HG03097 (cell line): ENCODE measurements around the gene SNRNP25.
"Not testable (repeated sequence)": the region's sequence is repeated elsewhere in the genome, so short reads cannot be mapped to it uniquely, and the experiment has no call there.

Experiments used
- ATAC-seq: cut with Tn5 transposase; IDR thresholded peaks from one replicate; pipeline ENCODE4 v1.9.1; 2021; ENCODE audit not compliant: unreplicated experiment, low FRiP score

The SNRNP25 gene

GRCh38 chr16:41439-42068 lies 12.1 kb upstream of the SNRNP25 start:
- ATAC-seq, result no peak

DNA sequence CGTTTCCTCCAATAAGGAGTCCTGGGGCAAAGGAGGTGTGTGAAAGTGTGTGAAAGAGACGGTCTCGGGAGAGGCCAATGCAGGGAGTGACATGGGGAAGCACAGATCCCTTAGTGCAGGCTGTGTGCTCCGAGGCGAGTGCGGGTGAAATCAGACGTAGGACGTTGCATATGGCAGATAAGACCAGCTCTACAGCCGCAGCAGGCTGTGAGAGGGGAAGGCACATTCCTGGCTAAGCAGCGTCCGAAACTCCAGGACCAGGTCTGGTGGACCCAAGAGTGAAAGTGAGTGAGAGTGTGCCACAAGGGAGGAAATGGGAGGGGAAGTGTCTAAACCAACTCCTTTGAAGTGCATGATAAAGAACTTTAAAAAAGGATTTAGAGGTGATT lies 11.6 kb upstream of the SNRNP25 start:
- ATAC-seq, result no peak

DNA sequence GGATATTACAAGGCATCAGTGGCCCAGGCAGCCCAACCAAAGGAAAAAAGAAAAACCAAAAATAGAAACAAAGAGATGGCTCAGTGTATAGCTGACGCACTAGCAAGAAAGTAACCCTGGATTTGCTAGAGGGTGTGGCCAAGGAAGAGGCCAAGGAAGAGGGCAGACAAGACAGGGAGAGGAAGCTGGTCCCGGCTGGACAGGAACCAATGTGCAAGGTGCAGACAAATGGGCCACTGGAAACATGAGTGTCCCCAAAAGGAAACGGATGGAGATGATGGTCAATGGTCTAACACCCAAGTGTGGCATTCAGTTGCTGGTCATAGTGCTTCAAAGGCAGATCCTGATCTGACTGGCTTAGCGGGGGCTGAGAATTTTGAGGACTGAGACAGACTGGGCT lies 10.9 kb upstream of the SNRNP25 start:
- ATAC-seq, result no peak

- ATAC-seq, result no peak
Measured at GRCh38 chr16:43294-43693, 10.3 kb upstream of the SNRNP25 start.

DNA sequence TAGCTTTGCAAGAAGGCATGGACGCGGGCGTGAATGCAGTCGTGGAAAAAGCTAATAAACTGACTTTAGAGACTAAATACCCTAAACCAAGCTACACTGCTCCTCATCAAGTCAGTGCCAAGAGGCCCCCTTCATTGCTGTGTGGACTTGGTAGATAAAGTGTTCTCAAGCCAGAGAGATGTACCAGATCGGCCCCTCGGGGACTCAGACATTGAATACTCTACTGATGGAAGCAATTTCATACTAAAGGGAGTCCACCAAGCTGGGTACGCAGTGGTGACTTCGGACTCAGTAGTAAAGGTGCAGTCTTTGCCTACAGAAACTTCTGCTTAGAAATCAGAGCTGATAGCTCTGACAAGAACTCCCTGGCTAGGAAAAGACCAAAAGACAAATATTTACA lies 9.0 kb upstream of the SNRNP25 start:
- ATAC-seq, result no peak

DNA sequence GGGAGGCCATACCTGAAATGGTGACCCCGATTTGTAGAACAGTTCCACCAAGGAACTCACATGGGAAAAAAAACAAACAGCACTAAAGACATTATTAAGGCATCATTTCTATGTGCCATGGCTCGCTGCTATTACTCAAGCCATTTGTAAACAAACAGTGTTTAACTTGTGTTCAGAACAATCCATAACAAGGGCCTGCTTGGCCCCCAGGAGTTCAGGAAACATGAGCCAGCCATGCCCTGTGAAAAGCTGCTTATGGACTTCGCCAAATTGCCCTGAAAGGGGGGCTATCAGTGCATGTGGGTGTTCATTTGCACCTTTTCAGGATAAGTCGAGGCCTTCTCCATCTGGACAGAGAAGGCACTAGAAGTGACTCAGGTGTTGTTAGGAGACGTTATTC lies 8.2 kb upstream of the SNRNP25 start:
- no peak for ATAC-seq

- ATAC-seq, result not testable (repeated sequence)
Measured at GRCh38 chr16:46510-46909, 7.1 kb upstream of the SNRNP25 start.

DNA sequence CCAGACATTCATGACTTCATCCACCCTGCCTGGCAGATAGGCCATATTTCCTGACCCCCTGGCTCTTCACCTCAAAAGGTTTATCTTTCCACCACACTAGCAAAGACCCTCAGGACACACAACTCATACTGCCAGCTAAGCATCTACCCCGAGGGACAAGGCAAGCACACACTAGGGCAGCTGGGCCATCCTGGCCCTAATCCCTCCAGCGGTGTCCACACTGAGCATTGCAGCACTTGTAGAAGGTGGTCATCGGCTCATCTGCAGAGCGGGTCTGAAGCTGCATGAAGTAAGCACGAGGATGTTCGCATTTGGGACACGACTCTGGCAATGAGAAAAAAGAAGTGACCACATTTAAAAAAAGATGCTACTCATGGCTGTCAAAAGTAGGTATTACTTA lies 6.4 kb upstream of the SNRNP25 start:
- ATAC-seq, result no peak

- ATAC-seq, result no peak
Measured at GRCh38 chr16:50769-51591, 2.6 kb upstream of the SNRNP25 start.

GRCh38 chr16:54237-54581 lies 581 bp downstream of the SNRNP25 start:
- no peak for ATAC-seq

GRCh38 chr16:55571-56136 lies 2.0 kb downstream of the SNRNP25 start:
- no peak for ATAC-seq

- ATAC-seq, result no peak
Measured at GRCh38 chr16:56231-56927, 2.8 kb downstream of the SNRNP25 start.

DNA sequence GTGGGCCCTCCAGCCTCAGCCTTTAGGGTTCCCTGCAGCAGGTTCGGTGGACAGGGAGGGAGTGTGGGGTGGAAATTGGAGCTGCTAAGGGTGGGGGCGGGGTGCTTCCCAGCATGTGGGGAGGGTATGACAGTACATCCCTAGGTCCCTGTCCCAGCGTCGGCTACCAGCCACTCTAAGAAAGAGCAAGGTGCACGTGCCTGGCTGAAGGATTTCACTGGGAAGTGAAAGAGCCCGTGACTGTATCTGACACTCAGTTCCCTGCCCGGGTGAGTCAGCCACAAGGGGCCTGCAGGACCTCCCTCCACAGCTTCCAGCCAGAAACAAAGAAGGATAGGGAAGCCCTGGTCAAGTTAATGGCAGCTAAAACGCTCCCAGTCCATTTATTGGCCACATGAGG lies 4.1 kb downstream of the SNRNP25 start:
- ATAC-seq, result no peak

GRCh38 chr16:58491-59439 lies 5.1 kb downstream of the SNRNP25 start:
- ATAC-seq, result no peak

DNA sequence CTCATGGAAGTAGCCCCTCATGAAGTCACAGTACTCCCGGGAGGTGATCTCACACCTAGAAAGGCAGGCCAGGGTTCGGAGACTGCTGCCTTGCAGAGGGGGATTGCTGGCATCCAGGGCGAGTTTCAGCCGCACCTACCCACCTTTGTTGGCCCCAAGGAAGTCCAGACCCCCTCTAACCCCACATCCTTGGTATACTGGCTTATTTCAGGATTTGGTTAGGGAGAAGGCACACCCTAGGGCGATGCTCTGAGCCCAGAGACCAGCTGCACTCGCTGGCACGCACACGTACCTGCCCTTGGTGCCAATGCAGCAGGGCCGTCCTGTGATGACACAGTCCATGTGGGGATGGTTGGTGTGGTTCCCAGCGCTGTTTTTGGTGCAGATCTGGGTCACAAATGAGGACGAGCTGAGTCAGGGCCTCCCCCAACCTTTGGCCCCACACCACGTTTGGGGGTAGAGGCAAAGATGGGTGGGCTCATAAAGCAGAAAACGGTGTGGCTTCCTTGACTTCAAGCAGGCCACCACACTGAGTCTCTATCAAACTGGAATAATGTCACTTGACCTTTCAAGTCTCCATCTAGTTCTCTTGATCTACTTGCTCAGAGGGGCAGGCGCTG lies 5.9 kb downstream of the SNRNP25 start:
- ATAC-seq, result no peak

DNA sequence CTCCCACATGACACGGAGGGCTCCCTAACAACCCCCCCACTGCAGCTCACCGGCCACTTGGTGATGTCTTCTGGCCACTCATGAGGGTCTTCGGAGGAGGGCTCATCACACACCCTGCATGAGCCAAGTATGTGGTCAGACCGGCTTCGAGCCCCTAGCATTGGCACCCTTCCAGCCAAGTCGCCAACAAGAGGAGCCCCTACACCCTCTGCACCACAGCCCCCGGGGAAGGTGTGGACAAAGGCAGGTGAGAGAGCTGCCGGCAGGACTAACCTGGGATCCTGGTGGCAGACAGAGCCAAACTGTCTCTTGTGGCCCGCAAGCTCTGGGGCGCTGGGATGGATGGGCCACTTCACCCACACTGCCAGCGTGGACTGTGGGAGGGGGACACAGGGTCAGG lies 6.5 kb downstream of the SNRNP25 start:
- no peak for ATAC-seq

GRCh38 chr16:60929-61878 lies 7.6 kb downstream of the SNRNP25 start:
- ATAC-seq, result no peak

DNA sequence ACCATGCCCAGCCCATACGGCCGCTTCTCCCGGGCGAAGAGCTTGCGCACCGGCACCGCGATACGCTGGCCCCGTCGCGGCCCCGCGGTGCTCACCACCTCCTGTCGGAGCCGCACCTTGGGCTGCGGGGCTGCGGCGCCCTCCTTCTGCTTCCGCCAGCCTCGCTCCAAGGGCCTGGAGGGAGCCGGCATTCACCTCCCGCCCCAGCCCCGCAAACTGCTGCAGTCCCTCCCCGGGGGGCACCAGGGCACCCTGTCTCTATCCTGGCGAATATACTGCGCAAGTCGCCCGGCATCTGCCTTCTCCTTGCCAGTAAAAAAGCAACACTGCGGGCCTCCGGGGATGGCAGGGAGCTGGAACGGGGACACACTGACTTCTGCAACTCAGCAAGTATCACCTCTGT lies 8.3 kb downstream of the SNRNP25 start:
- ATAC-seq, result no peak
